AG04450 (cell line): ENCODE measurements around the gene ANKRD13A. TPM values are rescaled to one million over a fixed set of nuclear protein-coding genes. Genes with fewer than 3 reads are reported as not detected.

ENCODE experiments used
- CTCF ChIA-PET: fragments of 300-600, 350-600 bp; formaldehyde crosslinking; extraction: SDS; loops from one replicate; lab custom pipeline; 2022; ENCODE audit warnings: antibody characterized with exemption, inconsistent platforms; lab: Charles Lee
- POLR2A ChIA-PET: fragments of 350-600 bp; formaldehyde crosslinking; extraction: SDS; loops from one replicate; lab custom pipeline; 2021; ENCODE audit warnings: antibody characterized with exemption, inconsistent platforms; lab: Yijun Ruan, JAX
- DNase-seq: peaks from one replicate; pipeline ENCODE4 v3.0.0-alpha.2; 2011; ENCODE audit warnings: low read depth, low spot score
- H3K27ac ChIP-seq: one replicate; pipeline ENCODE4 v1.5.1; 2012; ENCODE audit warnings: low read depth, low read length, control low read depth
- H3K27me3 ChIP-seq: one replicate; pipeline ENCODE4 v1.6.0; 2012; ENCODE audit warnings: low read length; ENCODE audit not compliant: control insufficient read depth, insufficient read depth
- H3K4me3 ChIP-seq: 2 replicates; pipeline ENCODE4 v1.5.1; 2011; ENCODE audit warnings: mild to moderate bottlenecking, low read depth, low read length, control low read depth
- H3K9me3 ChIP-seq: 2 replicates; pipeline ENCODE4 v1.5.1; 2012; ENCODE audit warnings: low read length; ENCODE audit not compliant: control insufficient read depth, insufficient read depth
- CTCF ChIP-seq: IDR thresholded peaks from 2 replicates; pipeline ENCODE4 v1.5.1; 2011; ENCODE audit warnings: low read depth, low read length, control low read depth, inconsistent platforms
- polyA plus RNA-seq: library from polyadenylated mRNA; depleted of rRNA; stranded (reverse); fragments of >200 nt; gene quantifications from 2 replicates; pipeline ENCODE4 v1.2.3, GENCODE V29; 2011

Gene ANKRD13A
- polyA plus RNA-seq, 1 experiment, result 246 TPM

GRCh38 chr12:109952160-109952858, 46.9 kb upstream of the ANKRD13A start:
- ChIA-PET POLR2A (interaction anchor here (1.5 to 1.9 kb wide), 2 partner anchors 12 to 47 kb away, joined by 3 to 8 read pairs; partner anchors contain the start of gene ANKRD13A), CTCF (interaction anchor here (1.2 to 1.3 kb wide), 2 partner anchors 11 to 99 kb away, joined by 3 to 4 read pairs; no protein-coding TSS in a partner anchor)
- DNase-seq, result no peak

GRCh38 chr12:109952873-109953272, 46.4 kb upstream of the ANKRD13A start:
- Histone ChIP-seq H3K9me3 (no peaks in the 10 kb centered on the region), H3K27ac (peak overlapping the region; percentile 99), H3K4me3 (no peak overlapping the region), H3K27me3 (no peaks in the 10 kb centered on the region)
- DNase-seq, result no peak
- TF ChIP-seq CTCF, result no peak
- ChIA-PET CTCF (interaction anchor here (1.3 kb wide), 1 partner anchor 10 kb away, joined by 4 read pairs; no protein-coding TSS in a partner anchor), POLR2A (interaction anchor here (1.9 kb wide), 1 partner anchor 46 kb away, joined by 8 read pairs; the partner anchor contains the start of gene ANKRD13A)

More at GRCh38 chr12:109952160-109952858, 46.9 kb upstream of the ANKRD13A start:
- H3K4me3 ChIP-seq, result no peak overlapping the region
- H3K9me3 ChIP-seq, result no peaks in the 10 kb centered on the region
- no peaks in the 10 kb centered on the region for H3K27me3 ChIP-seq
- peak overlapping the region; percentile 99 for H3K27ac ChIP-seq
- no peak for TF ChIP-seq CTCF

GRCh38 chr12:109953656-109954055, 45.6 kb upstream of the ANKRD13A start:
- Histone ChIP-seq H3K27me3 (no peaks in the 10 kb centered on the region), H3K27ac (no peak overlapping the region), H3K4me3 (no peak overlapping the region), H3K9me3 (no peaks in the 10 kb centered on the region)
- DNase-seq, result no peak
- POLR2A ChIA-PET, result no interaction called here
- TF ChIP-seq CTCF, result no peak
- CTCF ChIA-PET, result no interaction called here

GRCh38 chr12:109958374-109958773, 40.9 kb upstream of the ANKRD13A start:
- POLR2A ChIA-PET, result no interaction called here
- Histone ChIP-seq H3K27me3 (no peaks in the 10 kb centered on the region), H3K27ac (no peak overlapping the region), H3K9me3 (no peaks in the 10 kb centered on the region), H3K4me3 (no peak overlapping the region)
- TF ChIP-seq CTCF, result no peak
- CTCF ChIA-PET, result no interaction called here
- DNase-seq, result no peak

- CTCF ChIA-PET, result no interaction called here
- POLR2A ChIA-PET, result no interaction called here
These were observed 39.7 kb upstream of the ANKRD13A start for GRCh38 chr12:109959411-109960093.

More at GRCh38 chr12:109959411-109960093, 39.7 kb upstream of the ANKRD13A start:
- DNase-seq, result no peak
- H3K27me3 ChIP-seq, result no peaks in the 10 kb centered on the region
- TF ChIP-seq CTCF, result no peak
- H3K9me3 ChIP-seq, result no peaks in the 10 kb centered on the region
- H3K27ac ChIP-seq, result no peak overlapping the region
- H3K4me3 ChIP-seq, result no peak overlapping the region
